Measurements from ENCODE around the gene SPATA24. TPM values are rescaled to one million over a fixed set of nuclear protein-coding genes. Genes with fewer than 3 reads are reported as not detected.

SPATA24 gene
- total RNA-seq, 1 experiment from 2014 or later = 13.0 TPM

- no CpG with 5 or more reads among the region's 8 CpGs for WGBS (ENCODE audit: extremely low coverage, insufficient read length, low lambda C conversion rate)
- H2BK120ac ChIP-seq (ENCODE audit: low read depth, low read length, poor library complexity, severe bottlenecking) = no peak overlapping the region
- no peak overlapping the region for H3K27ac ChIP-seq (ENCODE audit: insufficient read length, low read depth, low read length)
- H3K36me3 Mint-ChIP-seq (ENCODE audit: insufficient read depth in 1 of 3, low read depth in 3 of 3) = peaks cover 5 to 61% (median 45%) of the 10 kb centered on the region in 3 experiments
- no peak overlapping the region for H3K9ac ChIP-seq (ENCODE audit: extremely low read depth, insufficient read length, low read length)
- H2BK12ac ChIP-seq (ENCODE audit: insufficient read length, low read depth, low read length) = no peak overlapping the region
- H3T11ph ChIP-seq (ENCODE audit: low read length) = no peak overlapping the region
- H2BK15ac ChIP-seq (ENCODE audit: low read depth, low read length) = no peak overlapping the region
- no peak overlapping the region for H2BK5ac ChIP-seq (ENCODE audit: insufficient read length, low read length)
- no peaks in the 10 kb centered on the region for H3K79me1 ChIP-seq (ENCODE audit: insufficient read depth, low read depth, low read length, poor library complexity, severe bottlenecking)
- H2AK5ac ChIP-seq (ENCODE audit: insufficient read length, low read length) = no peak overlapping the region
- no peak overlapping the region for H3K27ac Mint-ChIP-seq
- no peak overlapping the region for H4K91ac ChIP-seq (ENCODE audit: insufficient read length, low read depth, low read length)
- DNase-seq = no peak
- H3K56ac ChIP-seq (ENCODE audit: insufficient read length, low read depth, low read length) = no peak overlapping the region
- no peak overlapping the region for H3K4ac ChIP-seq (ENCODE audit: low read depth, low read length)
- no peaks in the 10 kb centered on the region for H4K20me1 ChIP-seq (ENCODE audit: control insufficient read depth, insufficient read depth, insufficient read length)
- no peak overlapping the region for H3K4me2 ChIP-seq (ENCODE audit: insufficient read depth, insufficient read length, low read length)
- H3K9me3 ChIP-seq (ENCODE audit: control insufficient read depth, low read depth, low read length) = no peaks in the 10 kb centered on the region
- no peaks in the 10 kb centered on the region for H3K79me2 ChIP-seq (ENCODE audit: insufficient read depth, low read length)
- H4K5ac ChIP-seq (ENCODE audit: insufficient read length, low read depth, low read length) = no peak overlapping the region
- no peaks in the 10 kb centered on the region for H3K23me2 ChIP-seq (ENCODE audit: insufficient read length, low read depth, low read length, poor library complexity, severe bottlenecking)
- H4K8ac ChIP-seq (replicated peaks; ENCODE audit: insufficient read length, low read depth, low read length) = no peak overlapping the region
- no peak overlapping the region for H3K14ac ChIP-seq (ENCODE audit: insufficient read depth, low read length)
- no peaks in the 10 kb centered on the region for H3K4me1 ChIP-seq (ENCODE audit: insufficient read depth, low read length)
- H3K4me3 Mint-ChIP-seq = no peak overlapping the region
- no peak overlapping the region for H2BK20ac ChIP-seq (ENCODE audit: low read depth, low read length, poor library complexity, severe bottlenecking)
- no peaks in the 10 kb centered on the region for H3K9me3 Mint-ChIP-seq
- no peak overlapping the region for H2AFZ ChIP-seq (ENCODE audit: low read length)
- H3K23ac ChIP-seq (ENCODE audit: insufficient read length, low read depth, low read length) = no peak overlapping the region
- H3K27me3 Mint-ChIP-seq (ENCODE audit: low read depth) = no peaks in the 10 kb centered on the region
- peaks cover 0 to 4% of the 10 kb centered on the region in 2 experiments; a peak in 1 of 4 replicates for H3K4me1 Mint-ChIP-seq
- H3K18ac ChIP-seq (ENCODE audit: insufficient read length, low read depth, low read length) = no peak overlapping the region
- no peaks in the 10 kb centered on the region for H3K27me3 ChIP-seq (ENCODE audit: insufficient read depth, low read length)
- TF ChIP-seq CTCF (conservative IDR thresholded peaks at IDR 0.05) = no peak
Measured at GRCh38 chr5:139426203-139426885, 22.5 kb upstream of the SPATA24 start.
